Rectal smooth muscle tissue (tissue), 1 donor: ENCODE measurements around the gene TTLL9.
A peak's percentile ranks its signal among the peaks of the same experiment; 100 is the strongest.

Experiments used
- H3K27ac ChIP-seq: one replicate; pipeline ENCODE4 v1.7.0; 2013; ENCODE audit warnings: low read depth, low read length, inconsistent platforms
- H3K27me3 ChIP-seq: one replicate; pipeline ENCODE4 v1.7.0; 2013; ENCODE audit warnings: low read length; ENCODE audit not compliant: control insufficient read depth, insufficient read depth
- H3K36me3 ChIP-seq: one replicate; pipeline ENCODE4 v1.7.0; 2013; ENCODE audit warnings: low read length; ENCODE audit not compliant: control insufficient read depth, insufficient read depth
- H3K4me1 ChIP-seq: one replicate; pipeline ENCODE4 v1.7.0; 2013; ENCODE audit warnings: low read length; ENCODE audit not compliant: control insufficient read depth, insufficient read depth
- H3K4me3 ChIP-seq: one replicate; pipeline ENCODE4 v1.7.0; 2013; ENCODE audit warnings: low read length
- H3K9ac ChIP-seq: one replicate; pipeline ENCODE4 v1.7.0; 2013; ENCODE audit warnings: low read length

The TTLL9 gene

GRCh38 chr20:31864521-31865400, 5.7 kb upstream of the TTLL9 start:
- H3K9ac ChIP-seq: no peak overlapping the region

GRCh38 chr20:31866221-31866620, 4.2 kb upstream of the TTLL9 start:
- Histone ChIP-seq H3K4me1 (no peaks in the 10 kb centered on the region), H3K27me3 (peaks cover 10% of the 10 kb centered on the region), H3K36me3 (no peaks in the 10 kb centered on the region), H3K27ac (no peak overlapping the region), H3K9ac (no peak overlapping the region), H3K4me3 (no peak overlapping the region)

More at GRCh38 chr20:31864521-31865400, 5.7 kb upstream of the TTLL9 start:
- Histone ChIP-seq H3K4me3 (no peak overlapping the region), H3K4me1 (no peaks in the 10 kb centered on the region), H3K36me3 (no peaks in the 10 kb centered on the region), H3K27ac (no peak overlapping the region), H3K27me3 (peaks cover 3% of the 10 kb centered on the region)

GRCh38 chr20:31868853-31869672, 1.4 kb upstream of the TTLL9 start:
- H3K4me3 ChIP-seq: no peak overlapping the region
- no peak overlapping the region for H3K27ac ChIP-seq
- H3K36me3 ChIP-seq: no peaks in the 10 kb centered on the region
- no peaks in the 10 kb centered on the region for H3K4me1 ChIP-seq
- no peak overlapping the region for H3K9ac ChIP-seq
- H3K27me3 ChIP-seq: peaks cover 10% of the 10 kb centered on the region

- peak overlapping the region; percentile 7 for H3K9ac ChIP-seq
- H3K27me3 ChIP-seq: peaks cover 10% of the 10 kb centered on the region
- no peaks in the 10 kb centered on the region for H3K4me1 ChIP-seq
- peak overlapping the region; percentile 66 for H3K4me3 ChIP-seq
- H3K36me3 ChIP-seq: no peaks in the 10 kb centered on the region
- no peak overlapping the region for H3K27ac ChIP-seq
These were observed 827 bp upstream of the TTLL9 start for GRCh38 chr20:31869673-31869941.

GRCh38 chr20:31870726-31871617, 538 bp downstream of the TTLL9 start:
- Histone ChIP-seq H3K9ac (peak overlapping the region; percentile 13), H3K27me3 (peaks cover 10% of the 10 kb centered on the region), H3K36me3 (no peaks in the 10 kb centered on the region), H3K4me1 (no peaks in the 10 kb centered on the region), H3K27ac (no peak overlapping the region), H3K4me3 (peak overlapping the region; percentile 66)

- Histone ChIP-seq H3K4me3 (no peak overlapping the region), H3K4me1 (no peaks in the 10 kb centered on the region), H3K27me3 (peaks cover 10% of the 10 kb centered on the region), H3K9ac (no peak overlapping the region), H3K27ac (no peak overlapping the region), H3K36me3 (no peaks in the 10 kb centered on the region)
These were observed 1.2 kb downstream of the TTLL9 start for GRCh38 chr20:31871618-31871954.

- H3K4me3 ChIP-seq: no peak overlapping the region
- H3K4me1 ChIP-seq: no peaks in the 10 kb centered on the region
- H3K27me3 ChIP-seq: peaks cover 10% of the 10 kb centered on the region
- no peaks in the 10 kb centered on the region for H3K36me3 ChIP-seq
- H3K27ac ChIP-seq: no peak overlapping the region
- no peak overlapping the region for H3K9ac ChIP-seq
These were observed 2.0 kb downstream of the TTLL9 start for GRCh38 chr20:31872406-31872805.

- no peaks in the 10 kb centered on the region for H3K4me1 ChIP-seq
- no peak overlapping the region for H3K9ac ChIP-seq
- peaks cover 5% of the 10 kb centered on the region for H3K27me3 ChIP-seq
- H3K4me3 ChIP-seq: no peak overlapping the region
- no peak overlapping the region for H3K27ac ChIP-seq
- H3K36me3 ChIP-seq: no peaks in the 10 kb centered on the region
These were observed 5.2 kb downstream of the TTLL9 start for GRCh38 chr20:31875671-31876070.

GRCh38 chr20:31877684-31878083, 7.2 kb downstream of the TTLL9 start:
- Histone ChIP-seq H3K27ac (no peak overlapping the region), H3K27me3 (no peaks in the 10 kb centered on the region), H3K4me1 (no peaks in the 10 kb centered on the region), H3K36me3 (no peaks in the 10 kb centered on the region), H3K4me3 (no peak overlapping the region), H3K9ac (no peak overlapping the region)

GRCh38 chr20:31879143-31879987, 8.9 kb downstream of the TTLL9 start:
- no peak overlapping the region for H3K9ac ChIP-seq
- peak overlapping the region; percentile 40 for H3K27ac ChIP-seq
- H3K36me3 ChIP-seq: no peaks in the 10 kb centered on the region
- H3K4me1 ChIP-seq: no peaks in the 10 kb centered on the region
- H3K4me3 ChIP-seq: peak overlapping the region; percentile 92
- H3K27me3 ChIP-seq: no peaks in the 10 kb centered on the region

- Histone ChIP-seq H3K27me3 (no peaks in the 10 kb centered on the region), H3K4me1 (no peaks in the 10 kb centered on the region), H3K36me3 (no peaks in the 10 kb centered on the region), H3K27ac (no peak overlapping the region), H3K4me3 (no peak overlapping the region), H3K9ac (no peak overlapping the region)
These were observed 11.5 kb downstream of the TTLL9 start for GRCh38 chr20:31881945-31882344.
